GM21390 (cell line): ENCODE results near the gene DNAAF2.
"Not testable (repeated sequence)": the region's sequence is repeated elsewhere in the genome, so short reads cannot be mapped to it uniquely, and the experiment has no call there.

Experiments used
- ATAC-seq: cut with Tn5 transposase; IDR thresholded peaks from one replicate; pipeline ENCODE4 v1.9.1; 2021; ENCODE audit not compliant: unreplicated experiment

The DNAAF2 gene

DNA sequence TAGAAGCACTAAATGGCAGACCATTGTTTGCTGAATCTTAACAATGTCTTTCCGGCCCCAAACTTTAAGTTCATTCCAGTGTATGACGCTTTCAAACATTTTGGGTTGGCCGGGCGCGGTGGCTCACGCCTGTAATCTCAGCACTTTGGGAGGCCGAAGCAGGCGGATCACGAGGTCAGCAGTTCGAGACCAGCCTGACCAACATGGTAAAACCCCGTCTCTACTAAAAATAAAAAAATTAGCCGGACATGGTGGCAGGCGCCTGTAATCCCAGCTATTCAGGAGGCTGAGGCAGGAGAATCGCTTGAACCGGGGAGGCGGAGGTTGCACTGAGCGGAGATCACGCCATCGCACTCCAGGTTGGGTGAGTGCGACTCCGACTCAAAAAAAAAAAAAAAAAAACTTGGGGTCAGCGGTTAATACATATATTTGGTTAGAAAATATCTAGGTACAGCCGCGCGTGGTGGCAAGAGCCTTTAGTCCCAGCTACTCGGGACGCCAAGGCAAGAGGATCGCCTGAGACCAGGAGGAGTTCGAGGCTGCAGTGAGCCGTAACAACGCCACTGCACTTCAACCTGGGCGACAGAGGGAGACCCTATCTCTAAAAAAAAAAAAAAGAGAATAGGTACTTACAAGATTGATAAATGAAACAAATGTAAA, 49.9 kb downstream of the DNAAF2 start:
- not testable (repeated sequence) for ATAC-seq

GRCh38 chr14:49584058-49584457, 51.0 kb downstream of the DNAAF2 start:
- no peak for ATAC-seq

GRCh38 chr14:49583629-49584028, 51.4 kb downstream of the DNAAF2 start:
- no peak for ATAC-seq

- ATAC-seq: no peak
Observed at GRCh38 chr14:49582113-49582977, 52.7 kb downstream of the DNAAF2 start.

DNA sequence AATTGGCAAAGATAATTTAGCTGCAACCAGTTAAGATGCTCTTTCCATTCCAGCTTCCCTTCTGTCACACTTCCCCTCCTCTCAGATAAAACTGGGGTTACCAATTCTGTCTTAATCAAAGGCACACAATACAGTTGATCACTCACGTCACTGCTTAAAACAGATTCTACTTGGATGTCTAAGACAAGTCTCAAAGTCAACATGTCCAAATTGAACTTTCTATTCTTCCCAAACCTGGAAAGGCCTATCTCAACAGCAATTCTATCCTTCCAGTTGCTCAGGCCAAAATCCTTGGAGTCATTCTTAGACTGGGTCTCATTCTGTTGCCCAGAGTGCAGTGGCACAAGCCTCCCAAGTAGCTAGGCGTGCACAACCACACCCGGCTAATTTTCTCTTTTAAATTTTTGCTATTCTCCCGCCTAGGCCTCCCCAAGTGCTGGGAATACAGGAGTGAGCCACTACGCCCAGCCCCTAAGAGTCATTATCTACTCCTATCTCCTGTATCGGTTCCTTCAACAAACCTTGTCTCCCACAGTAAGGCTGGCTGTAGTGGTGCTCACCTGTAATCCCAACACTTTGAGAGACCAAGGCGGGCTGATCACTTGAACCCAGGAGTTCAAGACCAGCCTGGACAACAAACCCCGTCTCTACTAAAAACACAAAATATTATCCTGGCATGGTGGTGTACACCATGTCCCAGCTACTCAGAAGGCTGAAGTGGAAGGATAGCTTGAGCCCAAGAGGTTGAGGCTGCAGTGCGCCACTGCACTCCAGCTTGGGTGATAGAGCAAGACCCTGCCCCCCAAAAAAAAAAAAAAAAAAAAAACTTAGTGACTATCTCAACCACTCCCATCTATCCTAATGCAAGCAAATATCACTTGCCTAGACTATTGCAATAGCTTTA, 53.6 kb downstream of the DNAAF2 start:
- ATAC-seq: no peak

DNA sequence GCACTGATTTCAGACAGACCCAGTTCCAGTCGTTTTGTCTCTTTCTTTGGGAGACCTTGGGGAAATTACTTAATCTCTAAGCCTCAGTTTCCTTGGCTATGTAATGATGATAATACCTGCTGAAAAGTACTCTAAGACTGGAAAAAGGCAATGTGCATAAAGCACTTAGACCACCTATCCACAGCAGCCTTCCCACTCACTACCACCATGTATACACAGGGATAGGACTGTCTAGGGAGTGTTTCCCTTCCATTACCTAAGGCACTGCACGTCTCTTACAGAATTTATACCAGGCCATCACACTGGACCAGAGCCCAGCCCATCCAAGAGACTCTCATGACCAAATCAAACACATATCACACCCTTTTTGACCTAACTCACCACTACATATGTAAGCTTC, 55.2 kb downstream of the DNAAF2 start:
- ATAC-seq: no peak

DNA sequence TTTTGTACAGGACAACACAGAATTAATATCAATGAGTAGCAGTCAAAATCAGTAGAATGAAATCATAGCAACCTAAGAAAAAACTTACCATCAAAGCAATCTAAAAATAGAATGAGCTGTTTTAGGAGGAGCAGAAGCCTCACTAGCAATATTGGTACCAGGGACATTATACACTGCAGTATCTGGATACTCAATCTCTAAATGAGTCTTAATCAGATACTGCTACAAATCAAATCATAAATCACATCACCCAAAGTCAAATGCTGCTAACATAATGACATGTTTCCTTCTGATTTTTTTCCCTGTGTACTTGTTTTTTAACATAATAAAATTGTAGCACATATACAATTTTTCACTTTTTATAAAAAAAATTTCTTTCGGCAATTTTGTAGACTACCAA, 56.9 kb downstream of the DNAAF2 start:
- no peak for ATAC-seq
